H1 (cell line): ENCODE results near the gene CACNA2D3. TPM values are rescaled to one million over a fixed set of nuclear protein-coding genes. Genes with fewer than 3 reads are reported as not detected.

ENCODE experiments used
- CTCF ChIA-PET: fragments of 300-600 bp; sonication (Branson Sonifier 250); formaldehyde crosslinking; loops from one replicate; lab custom pipeline; 2021; ENCODE audit not compliant: partially characterized antibody; lab: Charles Lee
- POLR2A ChIA-PET: fragments of 300-600 bp; sonication (Branson Sonifier 250); formaldehyde crosslinking; loops from one replicate; lab custom pipeline; 2021; ENCODE audit warnings: inconsistent platforms; ENCODE audit not compliant: partially characterized antibody; lab: Charles Lee
- DNase-seq, 2 experiments: peaks; one replicate each; pipeline versions ENCODE4 v3.0.0 to v3.0.0-alpha.2; 2010 to 2022; ENCODE audit warnings: low spot score in 2 of 2, low read depth in 1 of 2, mixed read lengths in 1 of 2
- FAIRE-seq: peaks from 2 replicates; lab custom pipeline; 2011; peaks lifted over from hg19 to GRCh38; lab: Jason Lieb, UNC
- H2AFZ ChIP-seq: 2 replicates; pipeline ENCODE4 v1.8.1; 2012; ENCODE audit warnings: low read length, inconsistent platforms
- H2AK5ac ChIP-seq: 2 replicates; pipeline ENCODE4 v1.6.1; 2013; ENCODE audit warnings: low read depth, low read length
- H2BK120ac ChIP-seq: replicated peaks from 2 replicates; pipeline ENCODE3; 2013; ENCODE audit warnings: low read depth, low read length, inconsistent platforms
- H2BK12ac ChIP-seq: 2 replicates; pipeline ENCODE4 v1.6.1; 2013; ENCODE audit warnings: low read depth, low read length
- H2BK15ac ChIP-seq: 2 replicates; pipeline ENCODE4 v1.6.1; 2013; ENCODE audit warnings: low read length
- H2BK20ac ChIP-seq: 2 replicates; pipeline ENCODE4 v1.6.1; 2013; ENCODE audit warnings: low read length
- H2BK5ac ChIP-seq: 2 replicates; pipeline ENCODE4 v1.6.1; 2013; ENCODE audit warnings: low read depth, low read length
- H3K14ac ChIP-seq: 2 replicates; pipeline ENCODE4 v1.6.1; 2013; ENCODE audit warnings: inconsistent platforms; ENCODE audit not compliant: insufficient read length
- H3K18ac ChIP-seq: 2 replicates; pipeline ENCODE4 v1.6.1; 2013; ENCODE audit warnings: low read length; ENCODE audit errors: extremely low read depth
- H3K23ac ChIP-seq: 2 replicates; pipeline ENCODE4 v1.6.1; 2013; ENCODE audit warnings: inconsistent platforms; ENCODE audit not compliant: insufficient read length
- H3K23me2 ChIP-seq: 2 replicates; pipeline ENCODE4 v1.6.1; 2013; ENCODE audit warnings: low read depth, low read length
- H3K27ac ChIP-seq: 2 replicates; pipeline ENCODE4 v1.6.1; 2011; ENCODE audit warnings: low read depth, low read length, inconsistent platforms
- H3K27me3 ChIP-seq, 4 experiments: replicated peaks in 1 of 4; 1 replicate in 1 of 4; 2 replicates in 3 of 4; pipeline versions ENCODE4 v1.6.1 to v1.8.1; 2011 to 2013; ENCODE audit warnings: low read length in 3 of 4, mild to moderate bottlenecking in 3 of 4, inconsistent platforms in 2 of 4, mixed read lengths in 2 of 4, moderate library complexity in 1 of 4; ENCODE audit not compliant: control insufficient read depth in 3 of 4, insufficient read depth in 3 of 4; ENCODE audit errors: extremely low read depth in 1 of 4
- H3K36me3 ChIP-seq, 4 experiments: 2 replicates each; pipeline versions ENCODE4 v1.6.1 to v1.8.1; 2011 to 2013; ENCODE audit warnings: mild to moderate bottlenecking in 4 of 4, low read length in 3 of 4, moderate library complexity in 2 of 4, control low read depth in 1 of 4, inconsistent platforms in 1 of 4; ENCODE audit not compliant: insufficient read depth in 4 of 4, control insufficient read depth in 2 of 4
- H3K4ac ChIP-seq: replicated peaks from 2 replicates; pipeline ENCODE3; 2013; ENCODE audit warnings: low read length, low read depth, mixed read lengths, inconsistent platforms; ENCODE audit not compliant: insufficient read length
- H3K4me1 ChIP-seq, 4 experiments: replicated peaks in 1 of 4; 1 replicate in 1 of 4; 2 replicates in 3 of 4; pipeline versions ENCODE4 v1.6.1 to v1.8.1; 2011 to 2013; ENCODE audit warnings: low read length in 3 of 4, inconsistent platforms in 2 of 4, mixed read lengths in 1 of 4; ENCODE audit not compliant: insufficient read depth in 4 of 4, control insufficient read depth in 3 of 4
- H3K4me2 ChIP-seq, 2 experiments: 2 replicates each; pipeline versions ENCODE4 v1.6.1 to v1.8.1; 2011 to 2013; ENCODE audit warnings: low read depth in 2 of 2, low read length in 2 of 2, control low read depth in 1 of 2, inconsistent platforms in 1 of 2, mild to moderate bottlenecking in 1 of 2; ENCODE audit not compliant: insufficient read depth in 1 of 2
- H3K4me3 ChIP-seq, 4 experiments: fragments of 200-600, 300-600 bp in 1 of 4; sonication (generic), shearing (Covaris generic), sonication (Bioruptor Twin) in 1 of 4; 2 replicates each; pipeline versions ENCODE4 v1.5.1 to v1.8.1; 2011 to 2016; ENCODE audit warnings: low read length in 4 of 4, low read depth in 3 of 4, control low read depth in 2 of 4, inconsistent platforms in 2 of 4, mild to moderate bottlenecking in 2 of 4, mixed read lengths in 1 of 4, moderate library complexity in 1 of 4; ENCODE audit not compliant: insufficient read depth in 2 of 4; ENCODE audit errors: extremely low read depth in 1 of 4
- H3K56ac ChIP-seq: replicated peaks from 2 replicates; pipeline ENCODE3; 2013; ENCODE audit warnings: low read depth, mild to moderate bottlenecking, mixed read lengths, low read length, inconsistent platforms; ENCODE audit not compliant: insufficient read length
- H3K79me1 ChIP-seq: 2 replicates; pipeline ENCODE4 v1.6.1; 2013; ENCODE audit warnings: low read depth, low read length, control low read depth
- H3K79me2 ChIP-seq, 2 experiments: 2 replicates each; pipeline versions ENCODE4 v1.6.1 to v1.8.1; 2012 to 2013; ENCODE audit warnings: low read length in 2 of 2, mild to moderate bottlenecking in 2 of 2, inconsistent platforms in 1 of 2; ENCODE audit not compliant: insufficient read depth in 2 of 2, control insufficient read depth in 1 of 2
- H3K9ac ChIP-seq, 4 experiments: replicated peaks in 1 of 4; 1 replicate in 1 of 4; 2 replicates in 3 of 4; pipeline versions ENCODE4 v1.6.1 to v1.8.1; 2011 to 2013; ENCODE audit warnings: low read depth in 3 of 4, low read length in 3 of 4, control low read depth in 2 of 4, mild to moderate bottlenecking in 2 of 4, moderate library complexity in 2 of 4, inconsistent platforms in 1 of 4; ENCODE audit errors: extremely low read depth in 1 of 4
- H3K9me3 ChIP-seq, 2 experiments: 2 replicates each; pipeline versions ENCODE4 v1.6.1 to v1.8.1; 2012 to 2013; ENCODE audit warnings: mild to moderate bottlenecking in 2 of 2, moderate library complexity in 2 of 2, control low read depth in 1 of 2, inconsistent platforms in 1 of 2, low read depth in 1 of 2, low read length in 1 of 2, mixed read lengths in 1 of 2; ENCODE audit not compliant: insufficient read depth in 2 of 2
- H4K20me1 ChIP-seq, 2 experiments: replicated peaks in 1 of 2; 2 replicates each; pipeline versions ENCODE3 to v1.8.1; 2011 to 2013; ENCODE audit warnings: inconsistent platforms in 2 of 2, low read length in 2 of 2, mild to moderate bottlenecking in 1 of 2; ENCODE audit not compliant: insufficient read depth in 2 of 2, control insufficient read depth in 1 of 2
- H4K5ac ChIP-seq: 2 replicates; pipeline ENCODE4 v1.6.1; 2013; ENCODE audit warnings: low read length, low read depth, mixed read lengths, inconsistent platforms; ENCODE audit not compliant: insufficient read length
- H4K8ac ChIP-seq: 2 replicates; pipeline ENCODE4 v1.8.0; 2013; ENCODE audit warnings: mild to moderate bottlenecking, moderate library complexity, low read length, inconsistent platforms; ENCODE audit not compliant: insufficient read depth; ENCODE audit errors: extremely low read depth
- H4K91ac ChIP-seq: replicated peaks from 2 replicates; pipeline ENCODE3; 2013; ENCODE audit warnings: low read length, mixed read lengths, inconsistent platforms; ENCODE audit not compliant: insufficient read length
- NANOG ChIP-seq: IDR thresholded peaks from 2 replicates; pipeline ENCODE4 v1.6.1; 2011; ENCODE audit warnings: low read length, low read depth, mild to moderate bottlenecking, inconsistent platforms; ENCODE audit not compliant: insufficient read depth, poor library complexity, severe bottlenecking
- WGBS, 2 experiments: shearing (Covaris generic) in 1 of 2; methylation state at CpG; one replicate each; pipeline versions ENCODE4 v1.1.6 to v1.1.7; 2013 to 2015; ENCODE audit warnings: low lambda C conversion rate in 2 of 2, mixed read lengths in 2 of 2, inconsistent platforms in 1 of 2, low coverage in 1 of 2, missing lambda C conversion rate in 1 of 2; ENCODE audit not compliant: insufficient replicate concordance in 2 of 2, insufficient coverage in 1 of 2, insufficient read length in 1 of 2; ENCODE audit errors: extremely low coverage in 1 of 2, missing lambda C conversion rate in 1 of 2; 5-methylcytosine and 5-hydroxymethylcytosine counted together
- polyA plus RNA-seq, 7 experiments: library from polyadenylated mRNA; depleted of rRNA in 3 of 7; stranded (reverse) in 5 of 7; unstranded in 2 of 7; fragments of >200 nt in 5 of 7; fragments of 200-250 nt in 2 of 7; gene quantifications; 1 replicate in 5 of 7; 2 replicates in 1 of 7; 4 replicates in 1 of 7; pipeline versions ENCODE4 v1.2.1 to v1.2.3, GENCODE V29; 2011 to 2013; ENCODE audit warnings: missing spikeins in 2 of 7, mixed read lengths in 2 of 7
- total RNA-seq: library from RNA; stranded (reverse); fragmentation: NEBNext Ultra II Directional; extraction: Animal tissue kit (Norgen Biotek cat#: 25700); gene quantifications from 2 replicates; pipeline ENCODE4 v1.2.1, GENCODE V29; 2021

Gene CACNA2D3
- total and polyA plus RNA-seq, 2 of the 8 experiments (the other 6 are each of a cell fraction or from before 2014, with no cell fraction given) = 1.5 to 1.8 TPM

DNA sequence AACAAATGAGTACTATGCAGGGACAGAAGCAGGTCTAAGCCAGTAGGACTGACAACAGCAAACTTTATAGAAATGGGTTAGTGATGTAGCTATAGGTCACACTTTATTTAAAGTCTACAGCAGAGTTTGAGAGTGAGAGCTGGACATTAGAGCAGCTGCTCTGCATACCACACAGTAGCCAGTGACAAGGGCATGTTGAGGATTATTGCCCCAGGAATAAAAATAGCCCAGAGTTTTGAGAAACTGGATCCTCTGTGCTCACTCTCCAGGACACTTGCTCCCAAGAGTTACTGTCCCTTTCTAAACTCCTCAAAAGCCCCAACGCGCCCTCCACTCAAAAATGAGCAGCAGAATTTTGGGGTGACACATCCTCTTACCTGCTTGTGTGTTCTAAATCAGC is 784.4 kb downstream of the CACNA2D3 start:
- no peaks in the 10 kb centered on the region for H3K36me3 ChIP-seq
- no peak overlapping the region for H2BK20ac ChIP-seq
- H3K4me1 ChIP-seq = no peaks in the 10 kb centered on the region
- H3K4me2 ChIP-seq = no peak overlapping the region
- FAIRE-seq (no peak), DNase-seq (no peak)
- H3K14ac ChIP-seq = no peak overlapping the region
- H3K18ac ChIP-seq = no peak overlapping the region
- no peak overlapping the region for H4K5ac ChIP-seq
- H2BK5ac ChIP-seq = no peak overlapping the region
- H4K8ac ChIP-seq = no peak overlapping the region
- H3K4me3 ChIP-seq = no peak overlapping the region
- ChIA-PET CTCF (interaction anchor here (1.3 to 2.7 kb wide), 2 partner anchors 76 to 82 kb away, joined by 4 to 7 read pairs; no protein-coding TSS in a partner anchor), POLR2A (no interaction called here)
- H3K79me2 ChIP-seq = no peaks in the 10 kb centered on the region
- H2BK120ac ChIP-seq = no peak overlapping the region
- H3K4ac ChIP-seq = no peak overlapping the region
- no peak overlapping the region for H3K27ac ChIP-seq
- H2AFZ ChIP-seq = no peak overlapping the region
- H4K20me1 ChIP-seq = no peaks in the 10 kb centered on the region
- H3K23ac ChIP-seq = no peak overlapping the region
- 95% methylated on average over 2 of the region's 2 CpGs; no CpG with 5 or more reads in 1 of the 2 experiments for WGBS, 2 experiments
- H3K9me3 ChIP-seq = no peaks in the 10 kb centered on the region; a peak in 1 of 4 replicates
- H3K56ac ChIP-seq = no peak overlapping the region
- H2BK12ac ChIP-seq = no peak overlapping the region
- H3K23me2 ChIP-seq = no peaks in the 10 kb centered on the region
- H3K27me3 ChIP-seq = no peaks in the 10 kb centered on the region
- H3K9ac ChIP-seq = no peak overlapping the region
- H3K79me1 ChIP-seq = no peaks in the 10 kb centered on the region
- no peak overlapping the region for H4K91ac ChIP-seq
- no peak overlapping the region for H2BK15ac ChIP-seq
- H2AK5ac ChIP-seq = no peak overlapping the region
- no peak for TF ChIP-seq NANOG
